IMR-90 (cell line): ENCODE data around the gene ZNF202. TPM values are rescaled to one million over a fixed set of nuclear protein-coding genes. Genes with fewer than 3 reads are reported as not detected.

Source experiments
- ATAC-seq: fragments of 200-7000 bp; cut with Tn5 transposase; 2 replicates; pipeline ENCODE4 v1.9.1; 2020; ENCODE audit warnings: low read depth, mild to moderate bottlenecking, moderate library complexity
- BruUV-seq: library from RNA; stranded (reverse); fragments of 400-500 nt; replicated peaks from 2 replicates; lab custom pipeline; 2021; lab: Mats Ljungman, UMichigan
- CTCF ChIA-PET: fragments of 300-600 bp; formaldehyde crosslinking; extraction: SDS; loops from one replicate; lab custom pipeline; 2021; ENCODE audit warnings: antibody characterized with exemption; lab: Yijun Ruan, JAX
- POLR2A ChIA-PET: fragments of 300-600 bp; sonication (Branson Sonifier 250); formaldehyde crosslinking; loops from one replicate; lab custom pipeline; 2022; ENCODE audit warnings: antibody characterized with exemption; ENCODE audit not compliant: unreplicated experiment; lab: Charles Lee
- DNase-seq: peaks from one replicate; pipeline ENCODE4 v3.0.0; 2013
- H2AFZ ChIP-seq: replicated peaks from 2 replicates; pipeline ENCODE3; 2013; ENCODE audit warnings: low read length, mild to moderate bottlenecking; ENCODE audit not compliant: poor library complexity
- H2AK5ac ChIP-seq: 2 replicates; pipeline ENCODE4 v1.6.1; 2013; ENCODE audit warnings: low read depth, low read length, inconsistent platforms
- H2AK9ac ChIP-seq: replicated peaks from 2 replicates; pipeline ENCODE3; 2013; ENCODE audit warnings: mild to moderate bottlenecking, low read depth, low read length, moderate library complexity; ENCODE audit not compliant: poor library complexity
- H2BK120ac ChIP-seq: 2 replicates; pipeline ENCODE4 v1.6.1; 2013; ENCODE audit warnings: low read depth, low read length, inconsistent platforms
- H2BK15ac ChIP-seq: 3 replicates; pipeline ENCODE4 v1.6.1; 2013; ENCODE audit warnings: low read depth, low read length, inconsistent platforms
- H2BK20ac ChIP-seq: 2 replicates; pipeline ENCODE4 v1.6.1; 2013; ENCODE audit warnings: low read depth, mild to moderate bottlenecking, inconsistent platforms, low read length, moderate library complexity
- H2BK5ac ChIP-seq: 2 replicates; pipeline ENCODE4 v1.6.1; 2013; ENCODE audit warnings: mild to moderate bottlenecking, low read depth, low read length, inconsistent platforms; ENCODE audit not compliant: poor library complexity, severe bottlenecking
- H3K14ac ChIP-seq: replicated peaks from 2 replicates; pipeline ENCODE4 v1.6.1; 2013; ENCODE audit warnings: low read depth, low read length, inconsistent platforms
- H3K18ac ChIP-seq: 2 replicates; pipeline ENCODE4 v1.6.1; 2013; ENCODE audit warnings: low read depth, low read length, control low read depth
- H3K23ac ChIP-seq: 2 replicates; pipeline ENCODE4 v1.6.1; 2013; ENCODE audit warnings: low read depth, low read length, inconsistent platforms
- H3K27ac ChIP-seq: 2 replicates; pipeline ENCODE4 v1.5.1; 2013; ENCODE audit warnings: mild to moderate bottlenecking, control low read depth, low read length; ENCODE audit not compliant: insufficient read depth
- H3K27me3 ChIP-seq: 2 replicates; pipeline ENCODE4 v1.6.1; 2013; ENCODE audit warnings: low read length; ENCODE audit not compliant: control insufficient read depth, insufficient read depth
- H3K36me3 ChIP-seq: 2 replicates; pipeline ENCODE4 v1.6.1; 2013; ENCODE audit warnings: low read length, mixed read lengths; ENCODE audit not compliant: control insufficient read depth, insufficient read depth
- H3K4ac ChIP-seq: 2 replicates; pipeline ENCODE4 v1.6.1; 2013; ENCODE audit warnings: low read depth, low read length, inconsistent platforms
- H3K4me1 ChIP-seq: 2 replicates; pipeline ENCODE4 v1.6.1; 2013; ENCODE audit warnings: low read length, mixed read lengths; ENCODE audit not compliant: control insufficient read depth, insufficient read depth
- H3K4me2 ChIP-seq: 2 replicates; pipeline ENCODE4 v1.6.1; 2013; ENCODE audit warnings: low read depth, mild to moderate bottlenecking, control low read depth, low read length, moderate library complexity
- H3K4me3 ChIP-seq: 2 replicates; pipeline ENCODE4 v1.5.1; 2013; ENCODE audit warnings: low read depth, mild to moderate bottlenecking, control low read depth, low read length, moderate library complexity; ENCODE audit not compliant: insufficient read depth
- H3K56ac ChIP-seq: 2 replicates; pipeline ENCODE4 v1.6.1; 2013; ENCODE audit warnings: low read length, inconsistent platforms; ENCODE audit not compliant: insufficient read depth; ENCODE audit errors: extremely low read depth
- H3K79me1 ChIP-seq, 2 experiments: 2 replicates each; pipeline ENCODE4 v1.6.1; 2013; ENCODE audit warnings: low read length in 2 of 2, inconsistent platforms in 1 of 2, low read depth in 1 of 2
- H3K9ac ChIP-seq: 2 replicates; pipeline ENCODE4 v1.6.1; 2013; ENCODE audit warnings: low read depth, low read length, control low read depth
- H3K9me1 ChIP-seq: 2 replicates; pipeline ENCODE4 v1.6.1; 2013; ENCODE audit warnings: low read length, inconsistent platforms; ENCODE audit not compliant: insufficient read depth
- H3K9me3 ChIP-seq: 2 replicates; pipeline ENCODE4 v1.6.1; 2013; ENCODE audit warnings: low read length; ENCODE audit not compliant: control insufficient read depth, insufficient read depth
- H4K20me1 ChIP-seq: 2 replicates; pipeline ENCODE4 v1.6.1; 2013; ENCODE audit warnings: low read length, inconsistent platforms; ENCODE audit not compliant: insufficient read depth
- H4K5ac ChIP-seq: 2 replicates; pipeline ENCODE4 v1.6.1; 2013; ENCODE audit warnings: mild to moderate bottlenecking, low read depth, low read length, control low read depth
- H4K8ac ChIP-seq, 2 experiments: 2 replicates each; pipeline ENCODE4 v1.6.1; 2013; ENCODE audit warnings: low read depth in 2 of 2, low read length in 2 of 2, control low read depth in 1 of 2, inconsistent platforms in 1 of 2
- H4K91ac ChIP-seq: 2 replicates; pipeline ENCODE4 v1.6.1; 2013; ENCODE audit warnings: low read depth, low read length, inconsistent platforms; ENCODE audit not compliant: insufficient read depth
- BHLHE40 ChIP-seq: fragments of 150-350 bp; IDR thresholded peaks from 2 replicates; pipeline ENCODE4 v1.6.1; 2016; ENCODE audit warnings: mild to moderate bottlenecking, low read depth, low read length
- CEBPB ChIP-seq: IDR thresholded peaks from 2 replicates; pipeline ENCODE4 v1.6.1; 2012; ENCODE audit warnings: low read depth, low read length, improper control_type of control experiment
- CHD1 ChIP-seq: IDR thresholded peaks from 2 replicates; pipeline ENCODE4 v1.6.1; 2012; ENCODE audit warnings: low read depth, low read length, improper control_type of control experiment
- FOS ChIP-seq: fragments of 150-350 bp; IDR thresholded peaks from 2 replicates; pipeline ENCODE4 v1.6.1; 2016; ENCODE audit warnings: low read depth, low read length
- MAFK ChIP-seq: IDR thresholded peaks from 2 replicates; pipeline ENCODE4 v1.6.1; 2012; ENCODE audit warnings: low read depth, low read length, improper control_type of control experiment
- MAZ ChIP-seq: IDR thresholded peaks from 2 replicates; pipeline ENCODE4 v1.6.1; 2012; ENCODE audit warnings: low read depth, mild to moderate bottlenecking, low read length, improper control_type of control experiment, moderate library complexity, borderline replicate concordance
- MXI1 ChIP-seq: IDR thresholded peaks from 2 replicates; pipeline ENCODE4 v1.6.1; 2012; ENCODE audit warnings: low read depth, mild to moderate bottlenecking, low read length, moderate library complexity, borderline replicate concordance
- NFE2L2 ChIP-seq: fragments of 150-350 bp; IDR thresholded peaks from 2 replicates; pipeline ENCODE4 v1.6.1; 2016; ENCODE audit warnings: low read depth, mild to moderate bottlenecking, low read length
- POLR2A ChIP-seq: IDR thresholded peaks from 2 replicates; pipeline ENCODE4 v1.6.1; 2012; ENCODE audit warnings: mild to moderate bottlenecking, low read depth, low read length
- RAD21 ChIP-seq: IDR thresholded peaks from 2 replicates; pipeline ENCODE4 v1.6.1; 2012; ENCODE audit warnings: low read length, improper control_type of control experiment
- RCOR1 ChIP-seq: IDR thresholded peaks from 2 replicates; pipeline ENCODE4 v1.6.1; 2012; ENCODE audit warnings: mild to moderate bottlenecking, low read length, improper control_type of control experiment; ENCODE audit not compliant: insufficient replicate concordance
- RFX5 ChIP-seq: IDR thresholded peaks from 2 replicates; pipeline ENCODE4 v1.8.0; 2012; ENCODE audit warnings: low read depth, mild to moderate bottlenecking, low read length, moderate library complexity
- SMC3 ChIP-seq: fragments of 150-350 bp; IDR thresholded peaks from 2 replicates; pipeline ENCODE4 v1.6.1; 2016; ENCODE audit warnings: low read depth, mild to moderate bottlenecking, antibody characterized with exemption, low read length, moderate library complexity
- WGBS, 2 experiments: methylation state at CpG; one replicate each; pipeline versions ENCODE4 v1.1.5 to v1.1.7; 2013; ENCODE audit warnings: missing lambda C conversion rate in 2 of 2; ENCODE audit not compliant: insufficient read length in 1 of 2; ENCODE audit errors: extremely low coverage in 2 of 2; 5-methylcytosine and 5-hydroxymethylcytosine counted together
- dilution Hi-C: fragments of 300-500 bp; cut with HindIII; formaldehyde crosslinking; loops from one replicate; pipeline ENCODE4 v1.14.3; 2018; ENCODE audit warnings: low sequenced_read_pairs; ENCODE audit not compliant: unreplicated experiment
- in situ Hi-C: fragments of 300-500 bp; cut with MboI; formaldehyde crosslinking; loops from 3 replicates; pipeline ENCODE4 v1.14.3; 2019; ENCODE audit warnings: low sequenced_read_pairs, inconsistent platforms, mixed read lengths
- intact Hi-C: fragments of 100-400 bp; cut with micrococcal nuclease; formaldehyde crosslinking; loops from 2 replicates; pipeline ENCODE4 v1.10.0; 2022
- polyA plus RNA-seq, 3 experiments: library from polyadenylated mRNA; depleted of rRNA; stranded (reverse); fragments of >200 nt; gene quantifications; 2 replicates each; pipeline ENCODE4 v1.2.3, GENCODE V29; 2012; ENCODE audit warnings: low replicate concordance in 1 of 3
- total RNA-seq: library from RNA; depleted of rRNA; stranded (reverse); fragments of >200 nt; gene quantifications from 2 replicates; pipeline ENCODE4 v1.2.3, GENCODE V29; 2012
- TF ChIP-seq, protein P1 (sequence below): conservative IDR thresholded peaks from 2 replicates; pipeline ENCODE4 v1.5.1; 2012; ENCODE audit warnings: mild to moderate bottlenecking, low read depth, low read length, improper control_type of control experiment
- TF ChIP-seq, protein P2 (sequence below): fragments of 150-350 bp; IDR thresholded peaks from 2 replicates; pipeline ENCODE4 v1.6.1; 2016; ENCODE audit warnings: low read depth, mild to moderate bottlenecking, low read length, moderate library complexity, borderline replicate concordance
- TF ChIP-seq, protein P3 (sequence below): fragments of 150-350 bp; IDR thresholded peaks from 2 replicates; pipeline ENCODE4 v1.6.1; 2017; ENCODE audit warnings: mild to moderate bottlenecking, antibody characterized with exemption, low read length, low read depth

ZNF202 gene
- total and polyA plus RNA-seq, 2 of the 4 experiments (the other 2 are of a cell fraction) = 7.7 to 8.2 TPM

DNA sequence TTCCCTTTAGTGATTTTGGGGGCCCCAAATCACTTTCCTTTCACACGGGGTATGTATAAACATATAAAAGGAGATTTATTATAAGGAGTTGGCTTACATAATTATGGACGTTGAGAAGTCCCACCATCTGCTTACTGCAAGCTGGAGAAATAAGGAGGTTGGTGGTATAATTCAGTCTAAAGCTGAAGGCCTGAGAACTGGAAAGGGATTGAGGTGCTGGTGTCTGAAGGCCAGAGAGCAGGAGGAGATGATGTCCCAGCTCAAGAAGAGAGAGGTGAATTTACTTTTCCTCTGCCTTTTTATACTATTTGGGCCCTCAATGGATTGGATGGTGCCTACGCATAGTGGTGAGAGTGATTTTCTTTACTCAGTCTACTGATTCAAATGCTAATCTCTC is 1.3 kb upstream of the ZNF202 start:
- CTCF ChIA-PET = no interaction called here
- Histone ChIP-seq H2BK15ac (no peak overlapping the region), H3K23ac (no peak overlapping the region), H3K9me3 (no peaks in the 10 kb centered on the region), H2BK120ac (no peak overlapping the region), H3K4me2 (peak overlapping the region; percentile 96; the same call in 1 of the 2 replicates), H4K20me1 (no peaks in the 10 kb centered on the region), H3K79me1 (peaks cover 22 to 27% of the 10 kb centered on the region in 2 experiments), H4K91ac (no peak overlapping the region), H4K5ac (no peak overlapping the region), H3K4me1 (peaks cover 4% of the 10 kb centered on the region; the same call in 1 of the 2 replicates), H3K4ac (no peak overlapping the region), H2BK5ac (no peak overlapping the region), H4K8ac (peak overlapping the region in 1 of 2 experiments; percentile 81; a peak in 1 of 4 replicates), H3K56ac (no peak overlapping the region), H3K14ac (no peak overlapping the region), H3K36me3 (peaks cover 2% of the 10 kb centered on the region; the same call in 1 of the 2 replicates), H3K27me3 (no peaks in the 10 kb centered on the region), H3K18ac (no peak overlapping the region), H2AFZ (no peak overlapping the region), H3K9ac (no peak overlapping the region), H3K4me3 (no peak overlapping the region), H2BK20ac (no peak overlapping the region), H2AK5ac (no peak overlapping the region), H2AK9ac (no peak overlapping the region), H3K9me1 (no peaks in the 10 kb centered on the region), H3K27ac (no peak overlapping the region)
- DNase-seq (no peak), ATAC-seq (no peak)
- intact Hi-C loops = no loop called here
- WGBS, 2 experiments = 0% methylated on average over 1 of the region's 3 CpGs; no CpG with 5 or more reads in 1 of the 2 experiments
- BruUV-seq = no TSS peak
- TF ChIP-seq POLR2A (no peak), CEBPB (no peak), NFE2L2 (no peak), SMC3 (no peak), MAFK (no peak), RCOR1 (no peak), RAD21 (no peak), FOS (no peak), MXI1 (no peak), BHLHE40 (no peak), RFX5 (no peak), CHD1 (no peak), MAZ (no peak)
- TF ChIP-seq, protein P1, sequence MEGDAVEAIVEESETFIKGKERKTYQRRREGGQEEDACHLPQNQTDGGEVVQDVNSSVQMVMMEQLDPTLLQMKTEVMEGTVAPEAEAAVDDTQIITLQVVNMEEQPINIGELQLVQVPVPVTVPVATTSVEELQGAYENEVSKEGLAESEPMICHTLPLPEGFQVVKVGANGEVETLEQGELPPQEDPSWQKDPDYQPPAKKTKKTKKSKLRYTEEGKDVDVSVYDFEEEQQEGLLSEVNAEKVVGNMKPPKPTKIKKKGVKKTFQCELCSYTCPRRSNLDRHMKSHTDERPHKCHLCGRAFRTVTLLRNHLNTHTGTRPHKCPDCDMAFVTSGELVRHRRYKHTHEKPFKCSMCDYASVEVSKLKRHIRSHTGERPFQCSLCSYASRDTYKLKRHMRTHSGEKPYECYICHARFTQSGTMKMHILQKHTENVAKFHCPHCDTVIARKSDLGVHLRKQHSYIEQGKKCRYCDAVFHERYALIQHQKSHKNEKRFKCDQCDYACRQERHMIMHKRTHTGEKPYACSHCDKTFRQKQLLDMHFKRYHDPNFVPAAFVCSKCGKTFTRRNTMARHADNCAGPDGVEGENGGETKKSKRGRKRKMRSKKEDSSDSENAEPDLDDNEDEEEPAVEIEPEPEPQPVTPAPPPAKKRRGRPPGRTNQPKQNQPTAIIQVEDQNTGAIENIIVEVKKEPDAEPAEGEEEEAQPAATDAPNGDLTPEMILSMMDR = no peak
- TF ChIP-seq, protein P2, sequence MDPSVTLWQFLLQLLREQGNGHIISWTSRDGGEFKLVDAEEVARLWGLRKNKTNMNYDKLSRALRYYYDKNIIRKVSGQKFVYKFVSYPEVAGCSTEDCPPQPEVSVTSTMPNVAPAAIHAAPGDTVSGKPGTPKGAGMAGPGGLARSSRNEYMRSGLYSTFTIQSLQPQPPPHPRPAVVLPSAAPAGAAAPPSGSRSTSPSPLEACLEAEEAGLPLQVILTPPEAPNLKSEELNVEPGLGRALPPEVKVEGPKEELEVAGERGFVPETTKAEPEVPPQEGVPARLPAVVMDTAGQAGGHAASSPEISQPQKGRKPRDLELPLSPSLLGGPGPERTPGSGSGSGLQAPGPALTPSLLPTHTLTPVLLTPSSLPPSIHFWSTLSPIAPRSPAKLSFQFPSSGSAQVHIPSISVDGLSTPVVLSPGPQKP = no peak
- TF ChIP-seq, protein P3, sequence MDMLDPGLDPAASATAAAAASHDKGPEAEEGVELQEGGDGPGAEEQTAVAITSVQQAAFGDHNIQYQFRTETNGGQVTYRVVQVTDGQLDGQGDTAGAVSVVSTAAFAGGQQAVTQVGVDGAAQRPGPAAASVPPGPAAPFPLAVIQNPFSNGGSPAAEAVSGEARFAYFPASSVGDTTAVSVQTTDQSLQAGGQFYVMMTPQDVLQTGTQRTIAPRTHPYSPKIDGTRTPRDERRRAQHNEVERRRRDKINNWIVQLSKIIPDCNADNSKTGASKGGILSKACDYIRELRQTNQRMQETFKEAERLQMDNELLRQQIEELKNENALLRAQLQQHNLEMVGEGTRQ = no peak
- POLR2A ChIA-PET = no interaction called here
- dilution Hi-C loops = no loop called here
- in situ Hi-C loops = no loop called here
